Kidney (tissue), 14 donors: ENCODE measurements around the gene PPID. TPM values are rescaled to one million over a fixed set of nuclear protein-coding genes. Genes with fewer than 3 reads are reported as not detected.

Experiments used
- DNase-seq, 5 donors: peaks; one replicate each; pipeline ENCODE4 v3.0.0-alpha.2; 2013 to 2020
- FAIRE-seq: peaks from 2 replicates; lab custom pipeline; 2012; peaks lifted over from hg19 to GRCh38; lab: Jason Lieb, UNC
- H3K27ac ChIP-seq, 2 donors: one replicate each; pipeline ENCODE4 v1.7.0; 2013; ENCODE audit warnings: low read depth in 2 of 2, low read length in 2 of 2, inconsistent platforms in 1 of 2
- H3K27me3 ChIP-seq: one replicate; pipeline ENCODE4 v1.7.1; 2013; ENCODE audit warnings: low read length, inconsistent platforms; ENCODE audit not compliant: control insufficient read depth, insufficient read depth
- H3K36me3 ChIP-seq, 3 donors: one replicate each; pipeline versions ENCODE4 v1.7.0 to v1.7.1; 2013; ENCODE audit warnings: low read length in 3 of 3, control low read depth in 1 of 3, inconsistent platforms in 1 of 3; ENCODE audit not compliant: insufficient read depth in 3 of 3, control insufficient read depth in 2 of 3
- H3K4me1 ChIP-seq, 3 donors: one replicate each; pipeline versions ENCODE4 v1.7.0 to v1.7.1; 2013; ENCODE audit warnings: low read length in 3 of 3, inconsistent platforms in 1 of 3, low read depth in 1 of 3; ENCODE audit not compliant: control insufficient read depth in 2 of 3, insufficient read depth in 2 of 3
- H3K4me3 ChIP-seq, 3 donors: one replicate each; pipeline versions ENCODE4 v1.7.0 to v1.8.1; 2013; ENCODE audit warnings: low read length in 3 of 3, control low read depth in 1 of 3, inconsistent platforms in 1 of 3
- H3K9ac ChIP-seq, 3 donors: one replicate each; pipeline versions ENCODE4 v1.7.0 to v1.7.1; 2013; ENCODE audit warnings: low read length in 3 of 3, control low read depth in 1 of 3, inconsistent platforms in 1 of 3
- H3K9me3 ChIP-seq, 3 donors: one replicate each; pipeline versions ENCODE4 v1.7.0 to v1.7.1; 2013; ENCODE audit warnings: low read length in 3 of 3, control low read depth in 1 of 3, inconsistent platforms in 1 of 3; ENCODE audit not compliant: control insufficient read depth in 2 of 3, insufficient read depth in 1 of 3
- intact Hi-C: fragments of 100-400 bp; cut with DNase I; formaldehyde crosslinking; loops from one replicate; pipeline ENCODE4 v1.11.1; 2022
- polyA plus RNA-seq: library from polyadenylated mRNA; stranded (reverse); fragments of 350-450 nt; fragmentation: Illumina TruSeq; extraction: RNeasy Lipid Tissue Mini Kit (QIAGEN cat#74804); gene quantifications from one replicate; pipeline ENCODE4 v1.2.3, GENCODE V29; 2014; ENCODE audit warnings: low read depth, low replicate concordance; ENCODE audit not compliant: insufficient read depth
- total RNA-seq: library from RNA; stranded (reverse); fragmentation: NEBNext Ultra II Directional; extraction: Animal tissue kit (Norgen Biotek cat#: 25700); gene quantifications from one replicate; pipeline ENCODE4 v1.2.1, GENCODE V29; 2021
- TF ChIP-seq, protein P1 (sequence below): IDR thresholded peaks from 3 replicates; pipeline ENCODE4 v1.5.1; 2012; ENCODE audit warnings: mild to moderate bottlenecking, moderate library complexity, borderline replicate concordance; ENCODE audit not compliant: insufficient read depth; ENCODE audit errors: extremely low read depth
- donor health status: control.
- donor health status: control.
- donor health status: control.
- donor health status: control.
- donor health status: control.
- donor health status: DM: yes; HTN: yes; CAD: no.
- donor health status: Normal renal cell carcinoma (clear cell type).

Gene PPID
- total and polyA plus RNA-seq, 2 donors from 2014 or later: 15.7 to 41.9 TPM

DNA sequence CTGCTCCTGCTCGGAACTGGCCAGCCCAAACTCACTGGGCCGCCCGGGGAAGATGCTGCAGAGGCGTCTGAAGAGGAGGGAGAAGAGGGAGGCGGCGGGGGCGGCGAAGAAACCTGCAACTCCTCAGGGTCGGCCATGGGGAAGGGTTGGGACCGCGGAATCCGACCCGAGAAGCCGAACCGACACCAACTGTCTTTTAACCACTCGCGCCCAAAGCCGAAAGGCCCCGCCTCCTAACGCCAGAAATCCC is 51.6 kb downstream of the PPID start, which contains the start of gene C4orf46:
Gene C4orf46 (minus strand): TSS at position 223 of the 250 bp plus-strand sequence. CDS start 86 bp downstream, at position 137.
- TF ChIP-seq, protein P1, sequence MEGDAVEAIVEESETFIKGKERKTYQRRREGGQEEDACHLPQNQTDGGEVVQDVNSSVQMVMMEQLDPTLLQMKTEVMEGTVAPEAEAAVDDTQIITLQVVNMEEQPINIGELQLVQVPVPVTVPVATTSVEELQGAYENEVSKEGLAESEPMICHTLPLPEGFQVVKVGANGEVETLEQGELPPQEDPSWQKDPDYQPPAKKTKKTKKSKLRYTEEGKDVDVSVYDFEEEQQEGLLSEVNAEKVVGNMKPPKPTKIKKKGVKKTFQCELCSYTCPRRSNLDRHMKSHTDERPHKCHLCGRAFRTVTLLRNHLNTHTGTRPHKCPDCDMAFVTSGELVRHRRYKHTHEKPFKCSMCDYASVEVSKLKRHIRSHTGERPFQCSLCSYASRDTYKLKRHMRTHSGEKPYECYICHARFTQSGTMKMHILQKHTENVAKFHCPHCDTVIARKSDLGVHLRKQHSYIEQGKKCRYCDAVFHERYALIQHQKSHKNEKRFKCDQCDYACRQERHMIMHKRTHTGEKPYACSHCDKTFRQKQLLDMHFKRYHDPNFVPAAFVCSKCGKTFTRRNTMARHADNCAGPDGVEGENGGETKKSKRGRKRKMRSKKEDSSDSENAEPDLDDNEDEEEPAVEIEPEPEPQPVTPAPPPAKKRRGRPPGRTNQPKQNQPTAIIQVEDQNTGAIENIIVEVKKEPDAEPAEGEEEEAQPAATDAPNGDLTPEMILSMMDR: no peak
- Histone ChIP-seq H3K9ac (peak within 1 kb of the TSS; percentile 88 to 99 (median 92)), H3K9me3 (no peaks in the 10 kb centered on the region), H3K4me3 (peak within 1 kb of the TSS; percentile 85 to 99 (median 92)), H3K27ac (peak within 1 kb of the TSS; percentile 98 to 99), H3K27me3 (no peaks in the 10 kb centered on the region), H3K4me1 (peaks cover 0 to 6% (median 6%) of the 10 kb centered on the region in 3 donors), H3K36me3 (no peaks in the 10 kb centered on the region)
- DNase-seq (no peak), FAIRE-seq (no peak)
- intact Hi-C loops: no loop called here

DNA sequence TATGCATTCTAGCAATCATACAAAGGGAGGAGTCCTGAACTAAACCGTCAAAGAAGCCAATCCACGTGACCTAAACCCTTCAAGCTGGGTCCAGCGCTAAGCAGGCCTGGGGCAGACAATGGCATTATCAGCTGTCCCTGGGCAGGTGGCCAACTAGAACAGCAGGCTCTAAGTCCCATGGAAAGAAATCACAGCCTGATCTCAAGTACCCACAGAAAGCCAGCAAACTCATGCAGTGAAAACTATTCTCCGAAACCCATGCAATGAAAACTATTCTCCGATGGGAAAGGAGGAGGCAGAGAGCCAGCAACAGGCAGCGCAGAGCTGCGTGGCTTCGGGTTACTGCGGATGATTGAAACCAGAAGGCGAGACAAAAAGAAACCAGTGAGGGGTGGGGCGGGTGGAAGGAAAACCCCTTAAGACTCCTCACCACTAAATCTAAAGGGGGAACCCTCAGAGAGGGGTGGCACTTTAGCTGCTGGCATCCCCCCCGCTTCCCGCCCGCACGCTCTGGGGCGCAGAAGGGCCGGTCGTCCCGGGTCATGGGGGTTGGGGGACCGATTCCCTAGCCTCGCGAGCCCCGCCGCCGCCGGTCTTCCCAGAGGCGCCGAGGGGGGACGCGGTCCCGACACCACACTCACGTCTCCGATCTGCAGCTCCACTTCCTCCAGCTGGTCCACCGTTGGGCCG is 52.1 kb downstream of the PPID start:
- H3K36me3 ChIP-seq: no peaks in the 10 kb centered on the region
- TF ChIP-seq, protein P1: no peak
- H3K4me1 ChIP-seq: peaks cover 0 to 6% (median 6%) of the 10 kb centered on the region in 3 donors
- no peak for FAIRE-seq
- H3K9me3 ChIP-seq: no peaks in the 10 kb centered on the region
- H3K9ac ChIP-seq: peak overlapping the region; percentile 43 to 88 (median 60)
- peak; percentile 73 to 88 (median 84) for DNase-seq
- intact Hi-C loops: no loop called here
- peak overlapping the region; percentile 77 to 99 (median 92) for H3K4me3 ChIP-seq
- no peaks in the 10 kb centered on the region for H3K27me3 ChIP-seq
- H3K27ac ChIP-seq: peak overlapping the region; percentile 98 to 99

DNA sequence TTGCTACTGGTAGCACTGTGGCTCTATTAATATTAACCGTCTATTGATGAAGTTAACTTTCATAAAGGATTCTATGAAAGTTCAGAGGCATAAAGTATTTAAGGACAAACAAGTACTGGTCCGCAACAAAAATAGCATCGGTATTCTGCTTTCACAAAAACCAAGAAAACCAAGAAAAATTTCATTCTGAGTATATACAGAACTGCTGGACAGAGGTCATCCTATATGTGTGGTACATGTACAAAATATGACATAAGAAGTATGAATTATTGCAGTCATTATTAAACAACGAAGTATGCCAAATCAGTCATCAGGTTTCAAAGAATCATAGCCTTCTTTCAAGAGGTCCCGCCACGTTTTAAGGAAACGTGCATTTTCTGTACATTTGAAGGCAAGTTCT is 53.9 kb downstream of the PPID start:
- intact Hi-C loops: no loop called here
- no peaks in the 10 kb centered on the region for H3K9me3 ChIP-seq
- no peak for FAIRE-seq
- no peak overlapping the region for H3K4me3 ChIP-seq
- TF ChIP-seq, protein P1: no peak
- no peaks in the 10 kb centered on the region for H3K36me3 ChIP-seq
- H3K27me3 ChIP-seq: no peaks in the 10 kb centered on the region
- H3K27ac ChIP-seq: no peak overlapping the region
- H3K4me1 ChIP-seq: peaks cover 0 to 6% (median 6%) of the 10 kb centered on the region in 3 donors
- no peak overlapping the region for H3K9ac ChIP-seq
- no peak for DNase-seq
